HuH-7 (cell line): ENCODE results near the gene SMIM35.

Source experiments
- DNase-seq: peaks from one replicate; pipeline ENCODE4 v3.0.0; 2011; ENCODE audit warnings: low spot score

The SMIM35 gene

GRCh38 chr11:118002541-118003423, 84.0 kb downstream of the SMIM35 start:
- no peak for DNase-seq

- no peak for DNase-seq
Observed at GRCh38 chr11:118002010-118002540, 84.7 kb downstream of the SMIM35 start.

GRCh38 chr11:118001494-118001971, 85.2 kb downstream of the SMIM35 start:
- DNase-seq, result no peak

GRCh38 chr11:118000850-118001228, 85.9 kb downstream of the SMIM35 start:
- DNase-seq, result no peak

GRCh38 chr11:118000067-118000849, 86.5 kb downstream of the SMIM35 start:
- DNase-seq, result no peak

GRCh38 chr11:117999354-117999993, 87.3 kb downstream of the SMIM35 start:
- no peak for DNase-seq

GRCh38 chr11:117998664-117999353, 88.0 kb downstream of the SMIM35 start:
- no peak for DNase-seq

- DNase-seq, result no peak
Observed at GRCh38 chr11:117997823-117998579, 88.8 kb downstream of the SMIM35 start.

- DNase-seq, result no peak
Observed at GRCh38 chr11:117997406-117997805, 89.4 kb downstream of the SMIM35 start.

- DNase-seq, result no peak
Observed at GRCh38 chr11:117996058-117996457, 90.7 kb downstream of the SMIM35 start.

GRCh38 chr11:117995472-117995871, 91.3 kb downstream of the SMIM35 start:
- DNase-seq, result no peak

GRCh38 chr11:117993988-117994745, 92.6 kb downstream of the SMIM35 start:
- DNase-seq, result no peak

GRCh38 chr11:117992620-117993019, 94.1 kb downstream of the SMIM35 start:
- DNase-seq, result no peak

GRCh38 chr11:117992136-117992535, 94.6 kb downstream of the SMIM35 start:
- no peak for DNase-seq

GRCh38 chr11:117989351-117990102, 97.2 kb downstream of the SMIM35 start:
- DNase-seq, result no peak

- DNase-seq, result no peak
Observed at GRCh38 chr11:117986981-117987574, 99.7 kb downstream of the SMIM35 start.

GRCh38 chr11:117985953-117986887, 100.5 kb downstream of the SMIM35 start, which contains the start of gene IL10RA:
Gene IL10RA (plus strand): TSS chr11:117986394. CDS start chr11:117986468, 74 bp downstream.
- no peak for DNase-seq

- DNase-seq, result no peak
Observed at GRCh38 chr11:117984476-117984875, 102.3 kb downstream of the SMIM35 start.
